MCF 10A (cell line): ENCODE measurements around the gene A2M. TPM values are rescaled to one million over a fixed set of nuclear protein-coding genes. Genes with fewer than 3 reads are reported as not detected.

Source experiments
- BruUV-seq: library from RNA; stranded (reverse); fragments of 400-500 nt; replicated peaks from 2 replicates; lab custom pipeline; 2021; lab: Mats Ljungman, UMichigan
- CTCF ChIA-PET: fragments of 300-600 bp; sonication (Branson Sonifier 250); formaldehyde crosslinking; extraction: SDS; loops from one replicate; lab custom pipeline; 2021; ENCODE audit warnings: antibody characterized with exemption, inconsistent platforms; lab: Yijun Ruan, JAX
- POLR2A ChIA-PET: fragments of 300-600, 350-650 bp; sonication (Branson Sonifier 250); formaldehyde crosslinking; extraction: SDS; loops from one replicate; lab custom pipeline; 2020; ENCODE audit warnings: antibody characterized with exemption, inconsistent platforms; lab: Yijun Ruan, JAX
- DNase-seq: peaks from one replicate; pipeline ENCODE4 v3.0.0-alpha.2; 2018; ENCODE audit not compliant: unreplicated experiment
- H3K27ac Mint-ChIP-seq: one replicate; pipeline ENCODE4 v1.8.0; 2022; ENCODE audit warnings: mild to moderate bottlenecking, low read depth, mixed read lengths; ENCODE audit not compliant: unreplicated experiment
- H3K27me3 Mint-ChIP-seq: one replicate; pipeline ENCODE4 v1.8.0; 2022; ENCODE audit warnings: mixed read lengths; ENCODE audit not compliant: insufficient read depth, unreplicated experiment
- H3K36me3 Mint-ChIP-seq: one replicate; pipeline ENCODE4 v1.8.0; 2022; ENCODE audit warnings: mild to moderate bottlenecking, moderate library complexity, mixed read lengths; ENCODE audit not compliant: insufficient read depth, unreplicated experiment
- H3K4me1 Mint-ChIP-seq: one replicate; pipeline ENCODE4 v1.8.0; 2022; ENCODE audit warnings: mixed read lengths; ENCODE audit not compliant: insufficient read depth, unreplicated experiment
- H3K4me3 Mint-ChIP-seq: one replicate; pipeline ENCODE4 v1.8.0; 2022; ENCODE audit warnings: mild to moderate bottlenecking, moderate library complexity, mixed read lengths; ENCODE audit not compliant: unreplicated experiment
- H3K9me3 Mint-ChIP-seq: one replicate; pipeline ENCODE4 v1.8.0; 2022; ENCODE audit warnings: mixed read lengths; ENCODE audit not compliant: unreplicated experiment
- intact Hi-C: fragments of 100-400 bp; cut with micrococcal nuclease; formaldehyde crosslinking; loops from 2 replicates; pipeline ENCODE4 v1.14.1; 2022
- total RNA-seq: library from RNA; stranded (reverse); gene quantifications from 2 replicates; pipeline ENCODE4 v1.2.3, GENCODE V29; 2022
- TF ChIP-seq, protein P1 (sequence below): fragments of 200-600 bp; IDR thresholded peaks from one replicate; pipeline ENCODE4 v1.8.0; 2022; ENCODE audit warnings: antibody characterized with exemption, mild to moderate bottlenecking; ENCODE audit not compliant: unreplicated experiment

A2M gene
- total RNA-seq, 1 experiment from 2014 or later, result not detected

DNA sequence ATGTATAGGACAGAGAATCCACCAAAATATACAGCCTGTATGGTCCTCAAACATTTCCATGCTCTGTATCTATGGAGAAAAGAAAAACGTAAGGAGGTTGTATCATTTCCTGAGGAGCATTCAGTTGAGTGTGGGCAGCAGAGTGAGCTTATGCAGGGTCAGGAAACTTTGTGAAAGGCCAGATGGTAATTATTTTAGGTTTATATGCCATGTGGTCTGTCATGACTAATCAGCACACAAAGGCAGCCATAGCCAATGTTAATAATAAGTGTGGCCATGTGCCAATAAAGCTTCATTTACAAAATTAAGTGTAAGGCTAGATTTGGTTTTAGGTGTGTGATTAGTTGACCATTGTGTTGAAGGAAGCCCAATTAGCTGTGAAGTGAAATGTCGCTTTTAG is 33.2 kb upstream of the A2M start:
- no TSS peak for BruUV-seq
- CTCF ChIA-PET, result interaction anchor here (0.6 to 1.5 kb wide), 3 partner anchors 14 to 123 kb away, joined by 3 read pairs; no protein-coding TSS in a partner anchor
- no peaks in the 10 kb centered on the region for H3K4me1 Mint-ChIP-seq
- intact Hi-C loops, result no loop called here
- no peak overlapping the region for H3K27ac Mint-ChIP-seq
- TF ChIP-seq, protein P1, sequence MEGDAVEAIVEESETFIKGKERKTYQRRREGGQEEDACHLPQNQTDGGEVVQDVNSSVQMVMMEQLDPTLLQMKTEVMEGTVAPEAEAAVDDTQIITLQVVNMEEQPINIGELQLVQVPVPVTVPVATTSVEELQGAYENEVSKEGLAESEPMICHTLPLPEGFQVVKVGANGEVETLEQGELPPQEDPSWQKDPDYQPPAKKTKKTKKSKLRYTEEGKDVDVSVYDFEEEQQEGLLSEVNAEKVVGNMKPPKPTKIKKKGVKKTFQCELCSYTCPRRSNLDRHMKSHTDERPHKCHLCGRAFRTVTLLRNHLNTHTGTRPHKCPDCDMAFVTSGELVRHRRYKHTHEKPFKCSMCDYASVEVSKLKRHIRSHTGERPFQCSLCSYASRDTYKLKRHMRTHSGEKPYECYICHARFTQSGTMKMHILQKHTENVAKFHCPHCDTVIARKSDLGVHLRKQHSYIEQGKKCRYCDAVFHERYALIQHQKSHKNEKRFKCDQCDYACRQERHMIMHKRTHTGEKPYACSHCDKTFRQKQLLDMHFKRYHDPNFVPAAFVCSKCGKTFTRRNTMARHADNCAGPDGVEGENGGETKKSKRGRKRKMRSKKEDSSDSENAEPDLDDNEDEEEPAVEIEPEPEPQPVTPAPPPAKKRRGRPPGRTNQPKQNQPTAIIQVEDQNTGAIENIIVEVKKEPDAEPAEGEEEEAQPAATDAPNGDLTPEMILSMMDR, result no peak
- DNase-seq, result no peak
- POLR2A ChIA-PET, result interaction anchor here (0.7 to 1.8 kb wide), 2 partner anchors 12 to 84 kb away, joined by 3 to 4 read pairs; no protein-coding TSS in a partner anchor
- no peaks in the 10 kb centered on the region for H3K36me3 Mint-ChIP-seq
- H3K4me3 Mint-ChIP-seq, result no peak overlapping the region
- H3K27me3 Mint-ChIP-seq, result peaks cover 9% of the 10 kb centered on the region
- peaks cover 18% of the 10 kb centered on the region for H3K9me3 Mint-ChIP-seq

DNA sequence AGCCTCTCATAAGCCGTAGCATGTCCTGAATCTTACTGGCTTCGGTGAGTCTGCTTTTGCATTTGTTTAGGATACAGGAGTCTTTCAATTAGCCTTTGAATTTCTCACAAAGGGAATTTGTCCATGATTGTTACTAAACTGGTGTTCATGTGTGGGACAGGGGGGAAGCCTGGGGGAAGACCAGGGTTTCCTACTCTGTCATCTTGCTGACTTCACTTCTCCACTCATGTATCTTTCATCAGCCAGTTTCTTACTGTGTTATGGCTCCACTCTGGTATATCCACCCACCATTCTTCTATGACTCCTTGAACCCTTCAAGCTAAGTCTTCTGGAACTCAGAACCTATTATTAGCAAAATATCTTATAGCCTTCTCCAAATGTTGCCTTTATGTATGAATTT is 31.7 kb upstream of the A2M start:
- no peak for DNase-seq
- Mint-ChIP-seq H3K36me3 (no peaks in the 10 kb centered on the region), H3K27me3 (peaks cover 19% of the 10 kb centered on the region), H3K9me3 (peaks cover 29% of the 10 kb centered on the region), H3K27ac (no peak overlapping the region), H3K4me3 (no peak overlapping the region), H3K4me1 (no peaks in the 10 kb centered on the region)
- intact Hi-C loops, result no loop called here
- POLR2A ChIA-PET, result no interaction called here
- TF ChIP-seq, protein P1, result no peak
- no TSS peak for BruUV-seq
- CTCF ChIA-PET, result no interaction called here

DNA sequence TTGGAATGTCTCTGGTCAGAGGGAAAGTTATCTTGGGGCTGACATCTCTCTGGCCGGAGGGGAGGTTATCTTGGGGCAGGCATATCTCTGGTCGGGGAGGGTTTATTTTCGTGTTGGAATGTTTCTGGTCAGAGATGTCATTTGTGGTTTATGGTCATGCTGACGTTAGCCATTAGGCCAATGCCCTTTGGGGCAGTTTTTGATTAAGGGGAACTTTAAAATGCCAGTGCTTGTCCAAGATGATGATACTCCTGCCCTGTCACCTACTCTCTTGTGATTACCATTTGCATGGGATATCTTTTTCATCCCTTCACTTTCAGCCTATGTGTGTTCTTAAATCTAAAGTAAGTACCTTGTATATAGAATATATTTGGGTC is 29.0 kb upstream of the A2M start:
- no peak for DNase-seq
- intact Hi-C loops, result no loop called here
- Mint-ChIP-seq H3K9me3 (peaks cover 29% of the 10 kb centered on the region), H3K27me3 (peaks cover 19% of the 10 kb centered on the region), H3K4me3 (no peak overlapping the region), H3K36me3 (no peaks in the 10 kb centered on the region), H3K27ac (no peak overlapping the region), H3K4me1 (no peaks in the 10 kb centered on the region)
- ChIA-PET CTCF (no interaction called here), POLR2A (no interaction called here)
- BruUV-seq, result no TSS peak
- TF ChIP-seq, protein P1, result no peak

DNA sequence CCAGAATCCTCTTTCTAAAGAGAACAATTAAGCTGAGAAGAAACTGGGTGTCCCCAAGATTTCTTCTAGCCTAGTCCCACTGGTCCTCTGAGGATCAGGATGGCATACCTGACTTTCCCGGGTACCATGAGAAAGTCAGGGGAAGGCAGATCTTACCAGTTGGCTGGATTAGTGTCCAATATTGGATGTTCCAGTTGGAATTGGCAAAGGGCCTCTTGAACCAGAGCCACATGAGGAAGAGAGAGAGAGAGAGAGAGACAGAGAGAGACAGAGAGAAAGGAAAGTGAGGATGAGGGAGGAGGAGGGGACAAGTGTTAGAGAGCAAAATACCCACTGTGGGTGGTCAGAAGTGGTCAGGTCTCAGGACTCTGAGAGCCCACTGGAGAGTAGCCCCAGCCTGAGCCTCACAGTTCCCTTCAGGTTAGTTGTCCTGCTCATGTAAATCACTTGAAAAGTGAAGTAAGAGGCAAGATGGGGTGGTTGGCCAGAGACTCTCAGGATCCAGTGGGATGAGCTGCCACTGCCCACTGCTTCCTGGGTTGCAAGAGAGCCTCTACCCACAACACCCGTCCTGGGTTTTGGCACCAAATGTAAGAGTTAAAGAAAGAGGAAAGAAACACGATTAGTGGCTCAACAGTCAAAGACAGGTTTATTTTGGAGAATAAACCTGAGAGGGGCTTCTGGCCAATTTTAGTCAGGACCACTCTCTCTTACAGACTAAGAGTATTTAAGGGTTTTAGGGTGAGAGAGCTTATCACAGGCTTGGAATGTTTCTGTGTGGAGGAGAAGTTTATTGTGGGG is 28.4 kb upstream of the A2M start:
- POLR2A ChIA-PET, result no interaction called here
- TF ChIP-seq, protein P1, result no peak
- CTCF ChIA-PET, result no interaction called here
- no peak overlapping the region for H3K27ac Mint-ChIP-seq
- BruUV-seq, result no TSS peak
- H3K4me3 Mint-ChIP-seq, result no peak overlapping the region
- DNase-seq, result no peak
- peaks cover 29% of the 10 kb centered on the region for H3K9me3 Mint-ChIP-seq
- peaks cover 19% of the 10 kb centered on the region for H3K27me3 Mint-ChIP-seq
- intact Hi-C loops, result no loop called here
- no peaks in the 10 kb centered on the region for H3K36me3 Mint-ChIP-seq
- no peaks in the 10 kb centered on the region for H3K4me1 Mint-ChIP-seq
